Superior temporal gyrus (tissue), 1 donor: Measurements from ENCODE around the gene DISP2.
A peak's percentile ranks its signal among the peaks of the same experiment; 100 is the strongest.

Experiments used
- DNase-seq: peaks from one replicate; pipeline ENCODE4 v3.0.0-alpha.2; 2016; ENCODE audit errors: extremely low spot score

Gene DISP2

GRCh38 chr15:40421246-40422157 is 63.5 kb downstream of the DISP2 start:
- peak; percentile 79 for DNase-seq

- DNase-seq, result no peak
Measured at GRCh38 chr15:40424483-40425115, 66.6 kb downstream of the DISP2 start.

GRCh38 chr15:40425681-40426080 is 67.7 kb downstream of the DISP2 start:
- no peak for DNase-seq

GRCh38 chr15:40427188-40427587 is 69.2 kb downstream of the DISP2 start:
- no peak for DNase-seq

GRCh38 chr15:40428185-40428584 is 70.2 kb downstream of the DISP2 start:
- no peak for DNase-seq
